Neural cell (in vitro differentiated cells): ENCODE results near the gene IQSEC1. TPM values are rescaled to one million over a fixed set of nuclear protein-coding genes. Genes with fewer than 3 reads are reported as not detected.

Experiments
- H2AFZ ChIP-seq: fragments of 200-600, 300-800 bp; sonication (generic), shearing (Covaris generic); 2 replicates; pipeline ENCODE4 v1.6.0; 2014; ENCODE audit warnings: low read depth, mild to moderate bottlenecking, antibody characterized with exemption, low read length, moderate library complexity
- H3F3A ChIP-seq: fragments of 200-600 bp; shearing (Covaris generic); 2 replicates; pipeline ENCODE4 v1.6.1; 2016; ENCODE audit warnings: mild to moderate bottlenecking, moderate library complexity, mixed read lengths, antibody characterized with exemption, low read length; ENCODE audit not compliant: insufficient read depth, poor library complexity, severe bottlenecking
- H3K27ac ChIP-seq: fragments of 200-600, 300-800 bp; sonication (generic), shearing (Covaris generic); 2 replicates; pipeline ENCODE4 v1.5.1; 2014; ENCODE audit warnings: mild to moderate bottlenecking, low read length, moderate library complexity
- H3K27me3 ChIP-seq: fragments of 300-800, 200-600 bp; sonication (generic), shearing (Covaris generic); 2 replicates; pipeline ENCODE4 v1.6.0; 2014; ENCODE audit warnings: mild to moderate bottlenecking, low read depth, low read length, moderate library complexity; ENCODE audit not compliant: insufficient read depth
- H3K36me3 ChIP-seq: fragments of 300-800, 200-600 bp; sonication (generic), shearing (Covaris generic); 2 replicates; pipeline ENCODE4 v1.5.1; 2014; ENCODE audit warnings: mild to moderate bottlenecking, antibody characterized with exemption, low read length, moderate library complexity; ENCODE audit not compliant: insufficient read depth
- H3K4me2 ChIP-seq: fragments of 300-800, 200-600 bp; sonication (generic), shearing (Covaris generic); 2 replicates; pipeline ENCODE4 v1.6.0; 2014; ENCODE audit warnings: mild to moderate bottlenecking, low read length
- H3K4me3 ChIP-seq: fragments of 300-800, 200-600 bp; sonication (generic), shearing (Covaris generic); 2 replicates; pipeline ENCODE4 v1.5.1; 2014; ENCODE audit warnings: mild to moderate bottlenecking, low read length, moderate library complexity
- H3K79me2 ChIP-seq: fragments of 200-600 bp; shearing (Covaris generic); replicated peaks from 2 replicates; pipeline ENCODE4 v1.6.0; 2014; ENCODE audit warnings: mild to moderate bottlenecking, low read length, moderate library complexity; ENCODE audit not compliant: insufficient read depth
- H3K9ac ChIP-seq: fragments of 300-800, 200-600 bp; sonication (generic), shearing (Covaris generic); 2 replicates; pipeline ENCODE4 v1.6.1; 2016; ENCODE audit warnings: mild to moderate bottlenecking, low read length, mixed read lengths
- H3K9me2 ChIP-seq: fragments of 200-600 bp; shearing (Covaris generic); 2 replicates; pipeline ENCODE4 v1.6.1; 2016; ENCODE audit warnings: mild to moderate bottlenecking, low read length, mixed read lengths; ENCODE audit not compliant: insufficient read depth
- H3K9me3 ChIP-seq: fragments of 200-600, 300-800 bp; sonication (generic), shearing (Covaris generic); 2 replicates; pipeline ENCODE4 v1.6.1; 2016; ENCODE audit warnings: mild to moderate bottlenecking, mixed run types, low read length, moderate library complexity, mixed read lengths
- H4K20me1 ChIP-seq: fragments of 200-600 bp; shearing (Covaris generic); 2 replicates; pipeline ENCODE4 v1.6.1; 2016; ENCODE audit warnings: mild to moderate bottlenecking, mixed run types; ENCODE audit not compliant: insufficient read depth
- CTCF ChIP-seq: fragments of 450-650 bp; IDR thresholded peaks from 2 replicates; pipeline ENCODE4 v1.5.1; 2014; ENCODE audit warnings: antibody characterized with exemption, mild to moderate bottlenecking, moderate library complexity; ENCODE audit not compliant: poor library complexity, severe bottlenecking
- EP300 ChIP-seq: fragments of 450-650 bp; conservative IDR thresholded peaks from 2 replicates; pipeline ENCODE4 v1.6.1; 2014; ENCODE audit warnings: antibody characterized with exemption, mild to moderate bottlenecking, moderate library complexity; ENCODE audit not compliant: poor library complexity, severe bottlenecking
- EZH2 ChIP-seq: fragments of 200-600, 300-800 bp; shearing (Covaris generic), sonication (generic); IDR thresholded peaks from 2 replicates; pipeline ENCODE4 v1.6.1; 2014; ENCODE audit warnings: antibody characterized with exemption, low read length, borderline replicate concordance, mild to moderate bottlenecking; ENCODE audit not compliant: insufficient read depth, poor library complexity, severe bottlenecking
- MXI1 ChIP-seq: fragments of 450-650 bp; conservative IDR thresholded peaks from 2 replicates; pipeline ENCODE4 v1.6.1; 2014; ENCODE audit warnings: antibody characterized with exemption, mild to moderate bottlenecking; ENCODE audit not compliant: poor library complexity, severe bottlenecking
- POLR2AphosphoS5 ChIP-seq: IDR thresholded peaks from 2 replicates; pipeline ENCODE4 v1.6.1; 2012
- RAD21 ChIP-seq: fragments of 450-650 bp; conservative IDR thresholded peaks from 2 replicates; pipeline ENCODE4 v1.6.1; 2014; ENCODE audit warnings: antibody characterized with exemption, mild to moderate bottlenecking, moderate library complexity
- REST ChIP-seq: IDR thresholded peaks from 2 replicates; pipeline ENCODE4 v1.6.1; 2012; ENCODE audit warnings: borderline replicate concordance
- SMC3 ChIP-seq: fragments of 450-650 bp; conservative IDR thresholded peaks from 2 replicates; pipeline ENCODE4 v1.6.1; 2014; ENCODE audit warnings: antibody characterized with exemption, mild to moderate bottlenecking, moderate library complexity; ENCODE audit not compliant: poor library complexity
- TAF1 ChIP-seq: IDR thresholded peaks from 2 replicates; pipeline ENCODE4 v1.6.1; 2012; ENCODE audit warnings: low read depth
- polyA plus RNA-seq: library from polyadenylated mRNA; depleted of rRNA; stranded (reverse); fragments of >200 nt; gene quantifications from 2 replicates; pipeline ENCODE4 v1.2.3, GENCODE V29; 2014

IQSEC1 gene
- polyA plus RNA-seq, 1 donor from 2014 or later: 6.0 TPM

- Histone ChIP-seq H3K79me2 (no peaks in the 10 kb centered on the region), H2AFZ (no peak overlapping the region), H3K27ac (no peak overlapping the region), H3K27me3 (no peaks in the 10 kb centered on the region), H3K4me3 (no peak overlapping the region), H3K36me3 (no peaks in the 10 kb centered on the region), H3K9me2 (no peaks in the 10 kb centered on the region), H4K20me1 (no peaks in the 10 kb centered on the region), H3K4me2 (no peak overlapping the region), H3K9me3 (no peaks in the 10 kb centered on the region), H3K9ac (no peak overlapping the region), H3F3A (no peaks in the 10 kb centered on the region)
- TF ChIP-seq POLR2AphosphoS5: no peak
- TF ChIP-seq EZH2: no peak
- TF ChIP-seq MXI1: no peak
- TF ChIP-seq REST: no peak
- TF ChIP-seq EP300: no peak
- no peak for TF ChIP-seq CTCF
- TF ChIP-seq RAD21: no peak
- TF ChIP-seq TAF1: no peak
- TF ChIP-seq SMC3: no peak
Measured at GRCh38 chr3:13120289-13120927, 47.2 kb upstream of the IQSEC1 start.

- no peak overlapping the region for H3K9ac ChIP-seq
- H3K27ac ChIP-seq: no peak overlapping the region
- H3K79me2 ChIP-seq: no peaks in the 10 kb centered on the region
- no peak overlapping the region for H3K4me3 ChIP-seq
- no peak for TF ChIP-seq TAF1
- no peak for TF ChIP-seq EP300
- no peak for TF ChIP-seq REST
- no peak for TF ChIP-seq RAD21
- no peak for TF ChIP-seq SMC3
- H3K9me3 ChIP-seq: no peaks in the 10 kb centered on the region
- no peaks in the 10 kb centered on the region for H4K20me1 ChIP-seq
- H3K36me3 ChIP-seq: no peaks in the 10 kb centered on the region
- no peaks in the 10 kb centered on the region for H3F3A ChIP-seq
- no peaks in the 10 kb centered on the region for H3K27me3 ChIP-seq
- no peak overlapping the region for H2AFZ ChIP-seq
- no peaks in the 10 kb centered on the region for H3K9me2 ChIP-seq
- no peak overlapping the region for H3K4me2 ChIP-seq
Measured at GRCh38 chr3:13119471-13120220, 46.4 kb upstream of the IQSEC1 start.
